ENCODE data around the gene RPP38. TPM values are rescaled to one million over a fixed set of nuclear protein-coding genes. Genes with fewer than 3 reads are reported as not detected.

The RPP38 gene
- total RNA-seq, 2 donors from 2014 or later, result 15.5 to 17.5 TPM

GRCh38 chr10:15137036-15137359 is 39.8 kb downstream of the RPP38 start:
- no peak for ATAC-seq

GRCh38 chr10:15137636-15138035 is 40.5 kb downstream of the RPP38 start:
- ATAC-seq (no peak), DNase-seq (ENCODE audit: low spot score in 2 of 2) (no peak)
- Mint-ChIP-seq H3K9me3 (no peaks in the 10 kb centered on the region), H3K27ac (peak overlapping the region in 1 of 2 donors; percentile 52), H3K36me3 (peaks cover 6 to 38% of the 10 kb centered on the region in 2 donors)

More at GRCh38 chr10:15137036-15137359, 39.8 kb downstream of the RPP38 start:
- Mint-ChIP-seq H3K36me3 (peaks cover 6 to 38% of the 10 kb centered on the region in 2 donors), H3K9me3 (no peaks in the 10 kb centered on the region), H3K27ac (no peak overlapping the region)
- no peak for DNase-seq (ENCODE audit: low spot score in 2 of 2)

- H3K36me3 Mint-ChIP-seq, result peaks cover 6 to 31% of the 10 kb centered on the region in 2 donors
- no peaks in the 10 kb centered on the region for H3K9me3 Mint-ChIP-seq
- DNase-seq (ENCODE audit: low spot score in 2 of 2), result no peak
- no peak for ATAC-seq
- H3K27ac Mint-ChIP-seq, result peak overlapping the region in 1 of 2 donors; percentile 75
Measured at GRCh38 chr10:15140698-15141097, 43.5 kb downstream of the RPP38 start.

GRCh38 chr10:15141136-15142054 is 44.2 kb downstream of the RPP38 start:
- ATAC-seq, result peak; percentile 90 to 92
- peak in 1 of 2 donors; percentile 31 for DNase-seq (ENCODE audit: low spot score in 2 of 2)
- H3K36me3 Mint-ChIP-seq, result peaks cover 6 to 35% of the 10 kb centered on the region in 2 donors
- peak overlapping the region; percentile 75 to 90 for H3K27ac Mint-ChIP-seq
- no peaks in the 10 kb centered on the region for H3K9me3 Mint-ChIP-seq

- no peaks in the 10 kb centered on the region for H3K9me3 Mint-ChIP-seq
- DNase-seq (ENCODE audit: low spot score in 2 of 2) (no peak), ATAC-seq (no peak)
- no peak overlapping the region for H3K27ac Mint-ChIP-seq
- H3K36me3 Mint-ChIP-seq, result peaks cover 0 to 13% of the 10 kb centered on the region in 2 donors
Measured at GRCh38 chr10:15144788-15145187, 47.6 kb downstream of the RPP38 start.

- Mint-ChIP-seq H3K9me3 (no peaks in the 10 kb centered on the region), H3K27ac (no peak overlapping the region), H3K36me3 (peaks cover 0 to 6% of the 10 kb centered on the region in 2 donors)
- ATAC-seq (no peak), DNase-seq (ENCODE audit: low spot score in 2 of 2) (no peak)
Measured at GRCh38 chr10:15146366-15146765, 49.2 kb downstream of the RPP38 start.

GRCh38 chr10:15147594-15148392 is 50.6 kb downstream of the RPP38 start:
- Mint-ChIP-seq H3K36me3 (peaks cover 0 to 6% of the 10 kb centered on the region in 2 donors), H3K9me3 (no peaks in the 10 kb centered on the region), H3K27ac (no peak overlapping the region)
- ATAC-seq (no peak), DNase-seq (ENCODE audit: low spot score in 2 of 2) (no peak)

- Mint-ChIP-seq H3K9me3 (no peaks in the 10 kb centered on the region), H3K36me3 (peaks cover 0 to 6% of the 10 kb centered on the region in 2 donors), H3K27ac (no peak overlapping the region)
- DNase-seq (ENCODE audit: low spot score in 2 of 2) (no peak), ATAC-seq (no peak)
Measured at GRCh38 chr10:15149042-15149771, 52.1 kb downstream of the RPP38 start.

GRCh38 chr10:15150563-15150962 is 53.4 kb downstream of the RPP38 start:
- Mint-ChIP-seq H3K36me3 (peaks cover 0 to 6% of the 10 kb centered on the region in 2 donors), H3K27ac (no peak overlapping the region), H3K9me3 (no peaks in the 10 kb centered on the region)
- DNase-seq (ENCODE audit: low spot score in 2 of 2) (no peak), ATAC-seq (no peak)

GRCh38 chr10:15152556-15152955 is 55.4 kb downstream of the RPP38 start:
- ATAC-seq, result no peak

More at GRCh38 chr10:15152556-15152955, 55.4 kb downstream of the RPP38 start:
- Mint-ChIP-seq H3K9me3 (no peaks in the 10 kb centered on the region), H3K36me3 (peaks cover 0 to 5% of the 10 kb centered on the region in 2 donors), H3K27ac (no peak overlapping the region)
- DNase-seq (ENCODE audit: low spot score in 2 of 2), result no peak

Other genes starting within 250 kb of the RPP38 start
- 10 to 100 TPM; 34.0 to 35.9 TPM for gene SUV39H2, start 218.5 kb upstream of the RPP38 start, total RNA-seq
- 10 to 100 TPM; 20.8 to 20.9 TPM for gene DCLRE1C, start 143.3 kb upstream of the RPP38 start, total RNA-seq
- under 1 TPM; 0.56 to 0.59 TPM for gene MEIG1, start 138.0 kb upstream of the RPP38 start, total RNA-seq
- gene OLAH, start 53.4 kb upstream of the RPP38 start, total RNA-seq, result 1 to 10 TPM in 1 of 2 donors, under 1 TPM in 1; 0.87 to 1.7 TPM
- gene ACBD7, start 8.6 kb upstream of the RPP38 start, total RNA-seq, result 1 to 10 TPM; 2.4 to 3.1 TPM
- 10 to 100 TPM; 21.2 to 30.7 TPM for gene NMT2, start 71.3 kb downstream of the RPP38 start, total RNA-seq

Data from activated naive CD4-positive, alpha-beta T cell treated with anti-CD3 and anti-CD28 coated beads, Interleukin-2, amount 50 U/mL, for 72 hours (primary cell).